ENCODE measurements around the gene ZNF532.

- TF ChIP-seq ZNF274 (IDR thresholded peaks at IDR 0.05; ENCODE audit: low read depth, low read length) (no peak), SUZ12 (IDR thresholded peaks at IDR 0.05; ENCODE audit: extremely low read depth, insufficient read depth, insufficient read length) (no peak), YY1 (IDR thresholded peaks at IDR 0.05; ENCODE audit: insufficient read depth, insufficient read length) (no peak)
Observed at GRCh38 chr18:58977223-58977622, 112.5 kb downstream of the ZNF532 start.

Measured in NT2/D1 (cell line).